Inflammatory macrophage treated with lipopolysaccharide for 4 hours (primary cell): ENCODE measurements around the gene AJUBA.

Experiments used
- DNase-seq: peaks from one replicate; pipeline ENCODE4 v3.0.0-alpha.2; 2020

Gene AJUBA

GRCh38 chr14:22929961-22930364, 52.4 kb downstream of the AJUBA start:
- DNase-seq, result no peak

GRCh38 chr14:22929104-22929960, 53.0 kb downstream of the AJUBA start, which contains the start of gene PRMT5:
PRMT5 (minus strand) TSS chr14:22929376; CDS start chr14:22929361, 15 bp downstream.
- peak; percentile 100 for DNase-seq

GRCh38 chr14:22928237-22929103, 53.9 kb downstream of the AJUBA start:
- DNase-seq, result no peak

GRCh38 chr14:22926316-22926715, 56.0 kb downstream of the AJUBA start:
- no peak for DNase-seq

- DNase-seq, result no peak
Measured at GRCh38 chr14:22925513-22925912, 56.8 kb downstream of the AJUBA start.

GRCh38 chr14:22923746-22924145, 58.6 kb downstream of the AJUBA start:
- no peak for DNase-seq

GRCh38 chr14:22922294-22922693, 60.1 kb downstream of the AJUBA start:
- DNase-seq, result no peak
